ENCODE measurements around the gene IFITM1.

GRCh38 chr11:293271-293851 is 20.5 kb upstream of the IFITM1 start:
- no peak for TF ChIP-seq POLR2A (IDR thresholded peaks at IDR 0.05)
- TF ChIP-seq POLR2AphosphoS5 (IDR thresholded peaks at IDR 0.05): no peak
